HEK293 (cell line): ENCODE data around the gene HOXB4.

Experiments
- GLIS1 ChIP-seq: fragments of 450-650 bp; formaldehyde crosslinking; IDR thresholded peaks from 2 replicates; pipeline ENCODE4 v1.5.1; 2016; ENCODE audit warnings: missing biosample characterization, missing genetic modification characterization
- HIC1 ChIP-seq: fragments of 450-650 bp; formaldehyde crosslinking; IDR thresholded peaks from 2 replicates; pipeline ENCODE4 v1.5.1; 2016; ENCODE audit warnings: missing biosample characterization, missing genetic modification characterization
- IKZF3 ChIP-seq: fragments of 450-650 bp; IDR thresholded peaks from 2 replicates; pipeline ENCODE4 v1.5.0; 2018; ENCODE audit warnings: missing biosample characterization, mild to moderate bottlenecking, missing genetic modification characterization, moderate library complexity
- MEIS1 ChIP-seq: sonication (generic); formaldehyde crosslinking; IDR thresholded peaks from 2 replicates; pipeline ENCODE4 v1.8.1; 2022; ENCODE audit warnings: missing genetic modification reagents, mild to moderate bottlenecking, borderline replicate concordance
- PRDM1 ChIP-seq: fragments of 450-650 bp; formaldehyde crosslinking; IDR thresholded peaks from 2 replicates; pipeline ENCODE4; 2016; ENCODE audit warnings: missing biosample characterization, missing genetic modification characterization
- SP7 ChIP-seq: fragments of 450-650 bp; formaldehyde crosslinking; IDR thresholded peaks from 2 replicates; pipeline ENCODE4 v1.5.1; 2016; ENCODE audit warnings: missing biosample characterization, missing genetic modification characterization
- ZBTB17 ChIP-seq: fragments of 450-650 bp; formaldehyde crosslinking; IDR thresholded peaks from 2 replicates; pipeline ENCODE4 v1.5.1; 2016; ENCODE audit warnings: missing biosample characterization, missing genetic modification characterization
- ZFP3 ChIP-seq: fragments of 450-650 bp; formaldehyde crosslinking; IDR thresholded peaks from 2 replicates; pipeline ENCODE4 v1.5.1; 2016; ENCODE audit warnings: low read depth, missing biosample characterization, missing genetic modification characterization
- ZNF121 ChIP-seq: fragments of 450-650 bp; formaldehyde crosslinking; IDR thresholded peaks from 2 replicates; pipeline ENCODE4 v1.5.1; 2016; ENCODE audit warnings: missing biosample characterization, missing genetic modification characterization
- ZNF132 ChIP-seq: fragments of 450-650 bp; formaldehyde crosslinking; IDR thresholded peaks from 2 replicates; pipeline ENCODE4 v1.5.1; 2017; ENCODE audit warnings: missing biosample characterization, missing genetic modification characterization, borderline replicate concordance
- ZNF174 ChIP-seq: fragments of 450-650 bp; formaldehyde crosslinking; IDR thresholded peaks from 2 replicates; pipeline ENCODE4 v1.5.0; 2017; ENCODE audit warnings: missing biosample characterization, mild to moderate bottlenecking, missing genetic modification characterization
- ZNF184 ChIP-seq: fragments of 450-650 bp; IDR thresholded peaks from 2 replicates; pipeline ENCODE4 v1.5.1; 2018; ENCODE audit warnings: missing biosample characterization, mild to moderate bottlenecking, missing genetic modification characterization
- ZNF23 ChIP-seq: fragments of 450-650 bp; formaldehyde crosslinking; IDR thresholded peaks from 2 replicates; pipeline ENCODE4 v1.5.1; 2016; ENCODE audit warnings: missing biosample characterization, missing genetic modification characterization, borderline replicate concordance
- ZNF248 ChIP-seq: fragments of 450-650 bp; formaldehyde crosslinking; IDR thresholded peaks from 2 replicates; pipeline ENCODE4 v1.5.1; 2017; ENCODE audit warnings: missing biosample characterization, missing genetic modification characterization
- ZNF274 ChIP-seq, 2 experiments: fragments of 200-500 bp in 1 of 2; fragments of 450-650 bp in 1 of 2; sonication (Bioruptor generic) in 1 of 2; formaldehyde crosslinking in 1 of 2; IDR thresholded peaks; 2 replicates each; pipeline versions ENCODE4 v1.5.1 to v1.6.1; 2014 to 2016; ENCODE audit warnings: borderline replicate concordance in 1 of 2, inconsistent platforms in 1 of 2, low read length in 1 of 2, missing biosample characterization in 1 of 2, missing genetic modification characterization in 1 of 2
- ZNF280C ChIP-seq: fragments of 450-650 bp; formaldehyde crosslinking; IDR thresholded peaks from 2 replicates; pipeline ENCODE4 v1.5.1; 2016; ENCODE audit warnings: missing biosample characterization, missing genetic modification characterization
- ZNF335 ChIP-seq: fragments of 450-650 bp; formaldehyde crosslinking; conservative IDR thresholded peaks from 2 replicates; pipeline ENCODE4 v1.5.1; 2016; ENCODE audit warnings: missing biosample characterization, missing genetic modification characterization
- ZNF433 ChIP-seq: fragments of 450-650 bp; formaldehyde crosslinking; IDR thresholded peaks from 2 replicates; pipeline ENCODE4 v1.5.1; 2016; ENCODE audit warnings: missing biosample characterization, missing genetic modification characterization, low read depth
- ZNF48 ChIP-seq: fragments of 450-650 bp; formaldehyde crosslinking; IDR thresholded peaks from 2 replicates; pipeline ENCODE4 v1.5.1; 2016; ENCODE audit warnings: missing biosample characterization, missing genetic modification characterization
- ZNF521 ChIP-seq: fragments of 450-650 bp; formaldehyde crosslinking; IDR thresholded peaks from 2 replicates; pipeline ENCODE4 v1.5.1; 2017; ENCODE audit warnings: missing biosample characterization, mild to moderate bottlenecking, missing genetic modification characterization
- ZNF529 ChIP-seq: fragments of 450-650 bp; formaldehyde crosslinking; IDR thresholded peaks from 2 replicates; pipeline ENCODE4 v1.5.1; 2017; ENCODE audit warnings: missing genetic modification characterization, missing biosample characterization; ENCODE audit not compliant: insufficient replicate concordance
- ZNF530 ChIP-seq: fragments of 450-650 bp; formaldehyde crosslinking; IDR thresholded peaks from 2 replicates; pipeline ENCODE4 v1.5.1; 2016; ENCODE audit warnings: low read depth, missing biosample characterization, missing genetic modification characterization
- ZNF555 ChIP-seq: fragments of 450-650 bp; formaldehyde crosslinking; conservative IDR thresholded peaks from 2 replicates; pipeline ENCODE4 v1.5.1; 2017; ENCODE audit warnings: missing biosample characterization, mild to moderate bottlenecking, missing genetic modification characterization, inconsistent platforms
- ZNF561 ChIP-seq: fragments of 450-650 bp; IDR thresholded peaks from 2 replicates; pipeline ENCODE4 v1.5.1; 2018; ENCODE audit warnings: missing biosample characterization, missing genetic modification characterization, borderline replicate concordance
- ZNF610 ChIP-seq: fragments of 450-650 bp; formaldehyde crosslinking; IDR thresholded peaks from 2 replicates; pipeline ENCODE4 v1.5.1; 2016; ENCODE audit warnings: missing biosample characterization, missing genetic modification characterization, borderline replicate concordance
- ZNF623 ChIP-seq: fragments of 450-650 bp; formaldehyde crosslinking; IDR thresholded peaks from 2 replicates; pipeline ENCODE4 v1.5.1; 2016; ENCODE audit warnings: missing biosample characterization, missing genetic modification characterization
- ZNF639 ChIP-seq: fragments of 450-650 bp; formaldehyde crosslinking; IDR thresholded peaks from 2 replicates; pipeline ENCODE4 v1.5.1; 2016; ENCODE audit warnings: missing biosample characterization, missing genetic modification characterization
- ZNF664 ChIP-seq: fragments of 450-650 bp; formaldehyde crosslinking; IDR thresholded peaks from 2 replicates; pipeline ENCODE4 v1.5.1; 2016; ENCODE audit warnings: missing biosample characterization, missing genetic modification characterization
- ZNF792 ChIP-seq: fragments of 450-650 bp; formaldehyde crosslinking; IDR thresholded peaks from 2 replicates; pipeline ENCODE4 v1.5.1; 2016; ENCODE audit warnings: missing biosample characterization, missing genetic modification characterization
- ZSCAN18 ChIP-seq: fragments of 450-650 bp; formaldehyde crosslinking; IDR thresholded peaks from 2 replicates; pipeline ENCODE4 v1.5.1; 2016; ENCODE audit warnings: missing biosample characterization, missing genetic modification characterization
- ZSCAN30 ChIP-seq: fragments of 450-650 bp; IDR thresholded peaks from 2 replicates; pipeline ENCODE4 v1.5.1; 2018; ENCODE audit warnings: missing biosample characterization, mild to moderate bottlenecking, missing genetic modification characterization, moderate library complexity
- ZSCAN4 ChIP-seq: fragments of 450-650 bp; formaldehyde crosslinking; IDR thresholded peaks from 2 replicates; pipeline ENCODE4 v1.5.1; 2017; ENCODE audit warnings: missing biosample characterization, missing genetic modification characterization
- ZXDB ChIP-seq: fragments of 450-650 bp; formaldehyde crosslinking; IDR thresholded peaks from 2 replicates; pipeline ENCODE4 v1.5.1; 2016; ENCODE audit warnings: missing biosample characterization, missing genetic modification characterization

Gene HOXB4

GRCh38 chr17:48575066-48575582 is 3.0 kb downstream of the HOXB4 start (continued):
- TF ChIP-seq ZNF561 (tag by site-specific recombination) = peak; percentile 76; the same call in 1 of the 2 replicates
- no peak for TF ChIP-seq ZNF121 (tag by site-specific recombination)
- peak; percentile 72; the same call in 1 of the 2 replicates for TF ChIP-seq ZBTB17 (tag by site-specific recombination)
- TF ChIP-seq ZNF610 = no peak
- no peak for TF ChIP-seq ZNF433 (tag by site-specific recombination)
- no peak for TF ChIP-seq MEIS1
- no peak for TF ChIP-seq ZNF555 (tag by site-specific recombination)
- peak; percentile 30 for TF ChIP-seq ZNF335 (tag by site-specific recombination)
- no peak for TF ChIP-seq PRDM1 (tag by site-specific recombination)
- peak; percentile 85 for TF ChIP-seq SP7 (tag by site-specific recombination)
- TF ChIP-seq ZNF623 (tag by site-specific recombination) = no peak
- TF ChIP-seq ZNF529 (tag by site-specific recombination) = no peak
- no peak for TF ChIP-seq ZNF132
- TF ChIP-seq ZNF23 (tag by site-specific recombination) = no peak
- no peak for TF ChIP-seq ZNF184 (tag by site-specific recombination)
- no peak for TF ChIP-seq ZSCAN4 (tag by site-specific recombination)
- 0 out of 2 replicates have a peak, but pooled peaks have one; percentile 11 for TF ChIP-seq ZNF664 (tag by site-specific recombination)
- peak; percentile 82 for TF ChIP-seq ZXDB (tag by site-specific recombination)
- TF ChIP-seq GLIS1 = peak; percentile 47; the same call in 1 of the 2 replicates
- no peak for TF ChIP-seq ZNF48 (tag by site-specific recombination)
- TF ChIP-seq ZSCAN18 (tag by site-specific recombination) = no peak
- TF ChIP-seq ZFP3 (tag by site-specific recombination) = no peak
- TF ChIP-seq ZNF248 (tag by site-specific recombination) = no peak
- no peak for TF ChIP-seq ZNF530
- TF ChIP-seq ZNF280C (tag by site-specific recombination) = no peak
- TF ChIP-seq HIC1 (tag by site-specific recombination) = peak; percentile 59; the same call in 1 of the 2 replicates
- TF ChIP-seq ZNF274 (IDR thresholded peaks at IDR 0.05; ENCODE audit: low read length) = no peak
- TF ChIP-seq ZNF274 (tag by site-specific recombination; IDR thresholded peaks at IDR 0.05; ENCODE audit: borderline replicate concordance) = no peak
- TF ChIP-seq ZNF521 (tag by site-specific recombination) = no peak
- no peak for TF ChIP-seq ZNF174
- TF ChIP-seq IKZF3 (tag by site-specific recombination) = peak; percentile 95
- no peak; the same call in 1 of the 2 replicates for TF ChIP-seq ZNF639 (tag by site-specific recombination)
- TF ChIP-seq ZSCAN30 (tag by site-specific recombination) = peak; percentile 59; the same call in 1 of the 2 replicates
- TF ChIP-seq ZNF792 (tag by site-specific recombination) = no peak
